NCI-H1105 treated with DMSO at 0.1 percent for 48 hours (cell line): ENCODE measurements around the gene PLCE1.
"Not testable (repeated sequence)": the region's sequence is repeated elsewhere in the genome, so short reads cannot be mapped to it uniquely, and the experiment has no call there.

Experiments
- DNase-seq: peaks from one replicate; lab custom pipeline; 2025; lab: John Stamatoyannopoulos, UW

The PLCE1 gene

GRCh38 chr10:93993782-93994437, at the start of gene PLCE1:
PLCE1 (plus strand) TSS chr10:93993931; CDS start chr10:94031047, 37,116 bp downstream.
- peak; percentile 50 for DNase-seq

DNA sequence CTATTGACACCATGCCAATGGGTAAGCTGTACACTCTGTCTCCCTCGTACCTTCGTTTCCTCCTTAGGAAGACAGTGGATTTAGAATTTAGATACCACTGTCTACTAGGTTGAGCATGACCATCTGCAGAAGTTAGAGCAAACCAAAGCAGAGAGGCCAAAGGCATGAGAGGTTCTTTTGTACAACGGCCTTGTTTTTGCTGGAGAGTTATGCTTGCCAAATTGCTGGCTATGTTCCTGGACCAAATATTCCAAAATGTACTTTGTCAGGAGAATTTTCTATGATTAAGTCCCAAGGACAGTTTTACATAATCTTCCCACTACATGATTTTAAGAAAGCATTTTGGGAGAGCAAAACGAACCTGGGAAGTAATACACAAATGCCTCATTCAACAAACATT, 47.9 kb upstream of the PLCE1 start:
- DNase-seq: no peak

DNA sequence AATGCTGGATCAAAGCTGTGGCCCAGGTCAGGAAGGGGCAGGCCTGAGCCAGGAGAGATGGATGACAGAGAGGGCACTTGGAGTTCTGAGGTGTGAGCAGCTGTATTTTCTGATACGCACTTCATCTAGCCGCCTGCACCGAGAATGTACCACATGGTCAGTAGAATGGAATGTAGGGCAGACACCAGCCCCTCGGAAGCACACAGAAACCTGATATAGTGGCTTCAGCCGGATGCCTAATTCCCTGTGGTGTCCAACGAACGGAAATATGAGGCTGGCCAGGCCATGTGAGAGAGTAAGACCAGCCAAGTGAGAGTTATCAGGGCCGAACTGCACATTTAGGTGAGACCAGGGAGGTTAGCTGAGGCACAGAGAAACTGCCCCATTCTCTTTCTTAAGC, 46.7 kb upstream of the PLCE1 start:
- DNase-seq: no peak

DNA sequence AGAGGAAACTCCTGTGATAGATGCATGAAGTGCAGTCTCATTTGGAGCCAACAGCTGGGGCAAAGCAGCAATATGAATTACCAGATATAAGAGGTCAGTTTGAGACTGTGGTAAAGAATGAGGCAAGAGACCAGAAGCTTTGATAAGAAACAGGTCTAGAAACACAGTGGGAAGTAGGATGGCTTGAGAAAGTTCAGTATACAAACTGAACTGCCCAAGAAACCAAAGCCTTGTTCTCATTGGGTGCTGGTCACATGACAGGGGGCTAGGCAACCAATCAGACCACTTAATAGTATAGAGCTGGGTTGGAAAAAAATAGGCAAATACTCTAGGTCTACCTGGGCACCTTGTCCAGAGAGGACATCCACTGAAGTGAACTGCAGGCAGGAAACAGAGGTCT, 46.2 kb upstream of the PLCE1 start:
- no peak for DNase-seq

DNA sequence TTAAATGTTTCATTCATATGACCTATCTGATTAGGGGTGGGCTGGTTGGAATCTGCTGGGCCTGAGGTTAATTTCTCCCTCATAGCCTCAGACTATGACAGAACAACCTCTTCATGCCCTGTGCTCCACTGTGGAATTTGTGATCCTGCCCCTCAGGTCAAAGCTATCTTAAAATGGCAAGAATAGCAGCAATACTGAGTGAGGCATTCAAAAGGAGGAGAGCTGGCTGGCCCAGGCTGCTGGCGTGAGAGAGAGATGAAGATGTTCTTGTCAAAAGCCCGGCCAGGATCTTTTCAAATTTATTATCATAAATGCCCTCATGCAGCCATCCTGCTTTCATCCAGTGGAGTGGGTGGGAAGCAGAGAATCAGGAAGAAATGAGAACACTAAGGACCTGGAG, 41.8 kb upstream of the PLCE1 start:
- DNase-seq: no peak

GRCh38 chr10:93954299-93954698, 39.4 kb upstream of the PLCE1 start:
- DNase-seq: no peak

DNA sequence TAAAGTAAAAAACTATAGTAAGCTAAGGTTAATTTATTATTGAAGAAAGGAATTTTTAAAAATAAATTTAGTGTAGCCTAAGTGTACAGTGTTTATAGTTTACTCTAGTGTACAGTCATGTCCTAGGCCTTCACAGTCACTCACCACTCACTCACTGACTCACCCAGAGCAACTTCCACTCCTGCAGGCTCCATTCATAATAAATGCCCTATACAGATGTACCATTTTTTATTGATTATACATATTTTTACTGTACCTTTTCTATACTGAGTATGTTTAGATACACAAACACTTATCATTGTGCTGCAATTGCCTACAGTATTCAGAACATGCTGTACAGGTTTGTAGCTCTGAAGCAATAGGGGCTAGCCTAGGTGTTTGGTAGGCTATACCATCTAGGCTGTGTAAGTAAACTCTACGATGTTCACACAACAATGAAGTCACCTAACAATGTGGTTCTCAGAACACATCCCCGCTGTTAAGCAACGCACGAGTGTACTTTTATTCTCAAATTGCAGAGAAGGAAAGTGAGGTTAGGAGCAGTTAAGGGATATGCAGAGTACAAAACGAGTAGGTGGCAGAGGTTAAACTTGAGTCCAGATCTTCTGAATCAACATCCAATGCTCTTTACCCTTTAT, 38.9 kb upstream of the PLCE1 start:
- DNase-seq: no peak

DNA sequence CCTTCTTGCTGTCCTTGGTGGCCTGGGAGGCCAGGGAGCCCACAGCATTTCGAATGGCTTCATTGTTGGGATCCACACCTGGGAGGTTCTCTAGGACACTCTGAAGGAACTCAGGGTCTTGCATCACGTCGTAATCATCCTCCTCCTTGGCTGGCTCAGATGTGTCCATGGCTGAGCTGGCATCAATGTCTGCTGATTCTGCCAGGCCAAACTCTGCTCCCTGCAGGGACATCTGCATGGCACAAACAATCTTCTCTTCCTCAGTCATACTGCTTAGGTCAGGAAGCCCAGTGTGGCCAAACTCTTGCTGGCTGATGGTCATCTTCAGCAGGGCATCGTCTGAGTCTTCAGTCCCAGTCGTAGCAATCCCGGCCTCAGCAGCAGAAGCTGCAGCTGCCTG, 34.9 kb upstream of the PLCE1 start:
- DNase-seq: no peak

- not testable (repeated sequence) for DNase-seq
Observed at GRCh38 chr10:93960988-93961387, 32.7 kb upstream of the PLCE1 start.

DNA sequence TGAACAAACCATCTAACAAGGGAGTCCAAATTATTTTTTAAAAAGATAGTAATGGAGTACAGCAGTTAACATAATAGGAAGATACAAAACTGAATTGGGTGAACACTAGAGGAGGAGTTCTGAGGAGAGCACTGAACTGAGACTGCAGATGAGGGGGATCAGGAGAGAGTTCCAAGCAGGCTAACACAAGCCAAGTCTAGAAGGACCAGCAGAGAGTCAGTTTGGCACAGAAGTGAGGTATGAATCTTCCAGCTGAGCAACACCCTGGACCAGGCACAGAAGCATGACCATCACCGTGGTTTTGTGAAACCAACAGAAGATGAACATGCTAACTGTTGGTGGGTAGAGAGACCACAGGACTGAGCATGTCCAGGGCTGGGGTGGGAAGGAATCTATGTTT, 30.8 kb upstream of the PLCE1 start:
- DNase-seq: no peak

DNA sequence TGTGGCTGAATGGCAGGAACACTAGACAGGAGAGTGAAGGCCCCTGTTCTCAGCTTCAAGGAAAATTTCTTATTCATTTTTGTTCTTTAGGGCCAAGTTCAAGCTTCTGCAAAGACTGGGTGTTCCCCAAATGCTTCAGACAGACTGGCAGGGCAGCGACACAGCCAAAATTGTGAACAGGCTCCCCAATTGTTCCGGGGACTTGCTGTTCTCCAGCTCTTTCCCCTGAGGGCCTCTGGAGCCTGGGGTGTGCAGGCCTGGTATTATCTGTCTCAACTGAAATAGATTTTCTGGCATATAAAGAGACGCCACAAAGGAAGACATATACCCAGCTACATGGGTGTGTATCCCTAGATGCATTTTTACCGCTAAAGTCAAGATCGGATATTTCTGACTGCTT, 30.3 kb upstream of the PLCE1 start:
- no peak for DNase-seq

- DNase-seq: no peak
Observed at GRCh38 chr10:93965911-93966310, 27.8 kb upstream of the PLCE1 start.

- DNase-seq: no peak
Observed at GRCh38 chr10:93967756-93968155, 26.0 kb upstream of the PLCE1 start.

DNA sequence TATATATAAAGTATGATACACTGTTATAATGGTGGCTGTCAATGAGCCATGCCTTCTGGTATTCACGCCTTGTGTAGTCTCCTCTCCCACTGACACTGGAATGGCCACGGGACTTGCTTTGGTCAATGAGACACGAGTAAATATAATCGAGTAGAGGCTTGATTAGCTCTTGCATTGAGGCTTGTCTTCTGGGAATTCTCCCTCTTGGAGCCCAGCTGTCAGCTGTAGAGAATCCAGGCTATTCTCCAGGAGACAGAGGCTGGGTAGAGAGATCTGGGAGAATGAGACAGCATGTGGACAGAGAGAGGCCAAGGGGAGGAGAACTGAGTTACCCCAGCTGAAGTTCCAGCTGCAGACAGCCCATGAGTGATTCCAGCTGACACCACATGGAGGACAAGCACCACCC, 25.2 kb upstream of the PLCE1 start:
- no peak for DNase-seq

DNA sequence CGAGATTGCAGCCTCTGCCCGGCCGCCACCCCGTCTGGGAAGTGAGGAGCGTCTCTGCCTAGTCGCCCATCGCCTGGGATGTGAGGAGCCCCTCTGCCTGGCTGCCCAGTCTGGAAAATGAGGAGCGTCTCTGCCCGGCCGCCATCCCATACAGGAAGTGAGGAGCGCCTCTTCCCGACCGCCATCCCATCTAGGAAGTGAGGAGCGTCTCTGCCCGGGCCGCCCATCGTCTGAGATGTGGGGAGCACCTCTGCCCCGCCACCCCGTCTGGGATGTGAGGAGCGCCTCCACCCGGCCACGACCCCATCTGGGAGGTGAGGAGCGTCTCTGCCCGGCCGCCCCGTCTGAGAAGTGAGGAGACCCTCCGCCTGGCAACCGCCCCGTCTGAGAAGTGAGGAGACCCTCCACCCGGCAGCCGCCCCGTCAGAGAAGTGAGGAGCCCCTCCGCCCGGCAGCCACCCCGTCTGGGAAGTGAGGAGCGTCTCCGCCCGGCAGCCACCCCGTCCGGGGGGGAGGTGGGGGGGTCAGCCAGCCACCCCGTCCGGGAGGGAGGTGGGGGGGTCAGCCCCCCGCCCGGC, 23.2 kb upstream of the PLCE1 start:
- not testable (repeated sequence) for DNase-seq

DNA sequence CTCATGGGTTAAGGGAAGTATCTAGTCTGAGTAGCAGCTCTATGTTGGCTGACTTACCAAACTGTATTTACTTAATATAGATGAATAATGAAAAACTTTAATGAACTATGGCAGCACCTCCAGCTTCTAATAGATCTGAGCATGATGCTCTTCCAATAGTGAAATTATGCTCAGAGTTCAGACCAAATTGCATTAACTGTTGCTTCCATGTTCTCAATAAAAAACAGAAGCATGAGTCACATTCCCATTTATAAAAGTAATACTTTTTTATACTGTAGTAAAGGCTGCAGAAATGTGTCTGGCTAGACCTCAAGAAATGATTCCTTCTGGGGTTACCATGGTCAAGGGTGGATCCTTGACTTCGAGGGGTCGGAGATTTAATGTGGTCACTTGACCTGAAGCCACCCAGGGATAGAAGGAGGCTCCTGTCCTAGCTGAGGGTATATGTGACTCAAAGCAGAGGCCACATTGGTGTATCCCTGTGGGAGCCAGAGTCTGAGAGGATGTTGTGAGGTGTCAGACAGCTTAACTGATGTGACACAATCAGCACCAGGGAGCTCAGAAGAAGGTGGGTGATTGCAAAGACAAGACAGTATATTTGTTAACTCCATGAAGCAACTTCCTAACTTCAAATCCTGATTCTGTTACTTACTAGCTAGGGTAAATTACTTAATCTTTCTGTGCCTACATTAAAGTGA, 19.8 kb upstream of the PLCE1 start:
- no peak for DNase-seq

DNA sequence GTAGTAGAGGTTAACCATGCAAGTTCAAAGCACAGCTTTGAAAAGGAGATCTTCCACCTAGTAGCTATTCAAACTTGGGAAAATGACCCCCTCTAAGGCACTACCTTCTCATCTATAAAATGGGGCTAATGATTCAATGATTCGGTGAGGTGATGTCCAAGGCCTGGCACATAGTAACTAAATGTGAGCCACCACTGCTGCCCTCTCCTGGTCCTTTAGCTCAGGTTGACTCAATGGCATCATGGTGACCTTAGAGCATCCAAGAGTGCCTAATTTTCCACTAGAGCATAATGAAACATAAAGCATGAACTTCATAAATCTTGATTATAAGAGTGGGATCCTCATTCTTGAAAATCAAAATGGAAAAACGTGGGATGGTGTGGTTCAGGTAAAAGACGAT, 16.3 kb upstream of the PLCE1 start:
- no peak for DNase-seq

GRCh38 chr10:93980486-93980885, 13.2 kb upstream of the PLCE1 start:
- no peak for DNase-seq

GRCh38 chr10:93991114-93991513, 2.6 kb upstream of the PLCE1 start:
- DNase-seq: no peak

- no peak for DNase-seq
Observed at GRCh38 chr10:93991596-93992284, 2.0 kb upstream of the PLCE1 start.

DNA sequence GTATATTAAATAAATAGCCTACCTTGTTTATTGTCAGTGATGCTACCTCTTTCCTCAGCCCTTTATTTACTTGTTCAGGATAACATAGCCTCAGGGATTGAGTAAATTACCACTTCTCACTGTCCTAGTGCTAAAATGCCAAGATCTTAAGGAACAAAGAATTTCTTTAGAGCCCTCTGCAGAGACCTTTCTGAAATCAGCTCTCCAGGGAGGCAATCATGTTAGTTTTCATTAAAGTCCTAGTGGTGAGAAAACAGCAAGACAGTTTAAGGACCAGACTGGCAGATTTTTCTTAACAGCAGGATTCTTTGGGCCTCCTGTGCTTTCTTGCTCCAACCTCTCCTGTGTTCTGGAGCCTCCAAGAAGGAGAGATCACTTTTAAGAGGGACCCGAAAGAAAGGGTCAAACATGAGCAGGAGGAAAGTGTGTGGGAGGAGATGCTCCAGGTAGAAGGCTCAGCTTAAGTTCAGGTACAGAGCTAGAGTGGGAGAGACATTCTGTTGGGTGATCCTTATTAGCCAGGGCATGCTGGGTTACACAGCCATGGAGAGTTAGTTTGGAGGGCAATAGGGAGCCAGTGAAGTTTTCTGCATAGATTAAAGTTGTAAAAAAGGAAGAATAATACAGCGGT, 1.2 kb upstream of the PLCE1 start:
- no peak for DNase-seq

GRCh38 chr10:93993414-93993781, 333 bp upstream of the PLCE1 start:
- DNase-seq: no peak
